Gastroesophageal sphincter (tissue), 4 donors: Measurements from ENCODE around the gene HYAL1. TPM values are rescaled to one million over a fixed set of nuclear protein-coding genes. Genes with fewer than 3 reads are reported as not detected.
A peak's percentile ranks its signal among the peaks of the same experiment; 100 is the strongest.
"Not testable (repeated sequence)": the region's sequence is repeated elsewhere in the genome, so short reads cannot be mapped to it uniquely, and the experiment has no call there.

Experiments used
- ATAC-seq: fragments of 150-250 bp; one replicate; pipeline ENCODE4 v1.9.1; 2016; ENCODE audit warnings: mild to moderate bottlenecking, moderate library complexity
- H3K27ac ChIP-seq, 4 donors: fragments of 200-600 bp; sonication (generic) in 3 of 4; 1 replicate in 3 of 4; 2 replicates in 1 of 4; pipeline ENCODE4 v1.5.1; 2016 to 2019
- H3K27me3 ChIP-seq: fragments of 200-600 bp; sonication (generic); one replicate; pipeline ENCODE4 v1.5.1; 2019
- H3K36me3 ChIP-seq, 2 donors: fragments of 200-600 bp; sonication (generic); one replicate each; pipeline ENCODE4 v1.5.1; 2019; ENCODE audit warnings: control low read depth in 1 of 2
- H3K4me1 ChIP-seq, 3 donors: fragments of 200-600 bp; sonication (generic); 1 replicate in 2 of 3; 2 replicates in 1 of 3; pipeline ENCODE4 v1.5.1; 2016 to 2019; ENCODE audit warnings: control low read depth in 2 of 3
- H3K4me3 ChIP-seq, 2 donors: fragments of 200-600 bp; sonication (generic); one replicate each; pipeline ENCODE4 v1.5.1; 2019; ENCODE audit warnings: mild to moderate bottlenecking in 1 of 2, moderate library complexity in 1 of 2
- H3K9me3 ChIP-seq, 3 donors: fragments of 200-600 bp; sonication (generic); one replicate each; pipeline ENCODE4 v1.5.1; 2017 to 2019; ENCODE audit warnings: control low read depth in 2 of 3
- CTCF ChIP-seq, 4 experiments: fragments of 200-600 bp in 2 of 4; fragments of 450-650 bp in 2 of 4; sonication (generic) in 1 of 4; IDR thresholded peaks; one replicate each; pipeline ENCODE4 v1.5.1; 2017 to 2019; ENCODE audit warnings: antibody characterized with exemption in 4 of 4, mild to moderate bottlenecking in 2 of 4, moderate library complexity in 2 of 4
- EP300 ChIP-seq: sonication (generic); formaldehyde crosslinking; IDR thresholded peaks from one replicate; pipeline ENCODE4 v1.6.1; 2017; ENCODE audit warnings: antibody characterized with exemption, mild to moderate bottlenecking
- POLR2A ChIP-seq, 2 donors: fragments of 450-650 bp; IDR thresholded peaks; one replicate each; pipeline ENCODE4 v1.6.1; 2017; ENCODE audit warnings: antibody characterized with exemption in 2 of 2, mild to moderate bottlenecking in 2 of 2, moderate library complexity in 1 of 2
- POLR2AphosphoS5 ChIP-seq: sonication (generic); formaldehyde crosslinking; IDR thresholded peaks from one replicate; pipeline ENCODE4 v1.6.1; 2017; ENCODE audit warnings: antibody characterized with exemption
- WGBS, 2 donors: methylation state at CpG; one replicate each; pipeline ENCODE4 v1.1.5; 2018; ENCODE audit warnings: low coverage in 1 of 2; 5-methylcytosine and 5-hydroxymethylcytosine counted together
- total RNA-seq, 4 donors: library from RNA; depleted of rRNA; stranded (reverse); fragments of >200 nt; gene quantifications; one replicate each; pipeline ENCODE4 v1.1.0, GENCODE V29; 2016

Gene HYAL1
- total RNA-seq, 4 donors from 2014 or later: 4.8 to 12.3 (median 7.9) TPM

- Histone ChIP-seq H3K4me3 (peak overlapping the region in 1 of 2 donors; percentile 11), H3K27ac (peak overlapping the region; percentile 95 to 100 (median 98)), H3K4me1 (peaks cover 0 to 96% (median 53%) of the 10 kb centered on the region in 3 donors), H3K27me3 (no peaks in the 10 kb centered on the region), H3K36me3 (no peaks in the 10 kb centered on the region), H3K9me3 (no peaks in the 10 kb centered on the region)
- no CpG with 5 or more reads among the region's 7 CpGs for WGBS, 2 donors
- ATAC-seq: peak; percentile 10
- TF ChIP-seq EP300 (no peak), CTCF (IDR thresholded peaks at IDR 0.05) (no peak), POLR2A (IDR thresholded peaks at IDR 0.05) (no peak), POLR2AphosphoS5 (no peak)
Measured at GRCh38 chr3:50264964-50265485, 38.3 kb downstream of the HYAL1 start.

GRCh38 chr3:50264383-50264963 is 38.9 kb downstream of the HYAL1 start:
- no peaks in the 10 kb centered on the region for H3K27me3 ChIP-seq
- WGBS, 2 donors: 27% methylated on average over 2 of the region's 7 CpGs; no CpG with 5 or more reads in 1 of the 2 donors
- peak; percentile 77 for ATAC-seq
- H3K4me3 ChIP-seq: no peak overlapping the region
- H3K27ac ChIP-seq: peak overlapping the region; percentile 95 to 100 (median 98)
- H3K9me3 ChIP-seq: no peaks in the 10 kb centered on the region
- no peaks in the 10 kb centered on the region for H3K36me3 ChIP-seq
- H3K4me1 ChIP-seq: peaks cover 3 to 96% (median 56%) of the 10 kb centered on the region in 3 donors
- TF ChIP-seq CTCF (IDR thresholded peaks at IDR 0.05): peak in 2 of 4 experiments; percentile 10 to 13
- no peak for TF ChIP-seq POLR2A (IDR thresholded peaks at IDR 0.05)
- TF ChIP-seq POLR2AphosphoS5: peak; percentile 81
- no peak for TF ChIP-seq EP300

GRCh38 chr3:50263478-50264382 is 39.6 kb downstream of the HYAL1 start:
- no peak overlapping the region for H3K4me3 ChIP-seq
- TF ChIP-seq EP300 (no peak), POLR2AphosphoS5 (peak; percentile 19)
- WGBS, 2 donors: 24 to 64% methylated on average over 3 to 4 of the region's 6 CpGs
- peaks cover 3 to 96% (median 52%) of the 10 kb centered on the region in 3 donors for H3K4me1 ChIP-seq
- peak overlapping the region; percentile 95 to 100 (median 98) for H3K27ac ChIP-seq
- no peaks in the 10 kb centered on the region for H3K9me3 ChIP-seq
- peaks cover 0 to 3% of the 10 kb centered on the region in 2 donors for H3K36me3 ChIP-seq
- ATAC-seq: no peak
- no peaks in the 10 kb centered on the region for H3K27me3 ChIP-seq

GRCh38 chr3:50262778-50263177 is 40.6 kb downstream of the HYAL1 start:
- Histone ChIP-seq H3K36me3 (peaks cover 0 to 13% of the 10 kb centered on the region in 2 donors), H3K4me1 (peaks cover 3 to 94% (median 42%) of the 10 kb centered on the region in 3 donors), H3K27ac (peak overlapping the region in 3 of 4 donors; percentile 95 to 100 (median 98)), H3K4me3 (no peak overlapping the region), H3K9me3 (peaks cover 0 to 3% (median 0%) of the 10 kb centered on the region in 3 donors), H3K27me3 (no peaks in the 10 kb centered on the region)
- ATAC-seq: no peak
- 40% methylated on average over 1 of the region's 7 CpGs; no CpG with 5 or more reads in 1 of the 2 donors for WGBS, 2 donors
- TF ChIP-seq POLR2AphosphoS5 (no peak), CTCF (IDR thresholded peaks at IDR 0.05) (no peak), POLR2A (IDR thresholded peaks at IDR 0.05) (no peak)

GRCh38 chr3:50262200-50262599 is 41.2 kb downstream of the HYAL1 start:
- not testable (repeated sequence) for H3K9me3 ChIP-seq, H3K27me3 ChIP-seq, ATAC-seq, H3K4me3 ChIP-seq
- 86 to 90% methylated on average over 2 to 4 of the region's 4 CpGs for WGBS, 2 donors
- H3K36me3 ChIP-seq: peaks cover 0 to 19% of the 10 kb centered on the region in 2 donors
- H3K27ac ChIP-seq: peak overlapping the region in 3 of 4 donors; percentile 95 to 100 (median 98)
- H3K4me1 ChIP-seq: peaks cover 3 to 94% (median 42%) of the 10 kb centered on the region in 3 donors
